ENCODE results near the gene CTTN.
A peak's percentile ranks its signal among the peaks of the same experiment; 100 is the strongest.

The CTTN gene

DNA sequence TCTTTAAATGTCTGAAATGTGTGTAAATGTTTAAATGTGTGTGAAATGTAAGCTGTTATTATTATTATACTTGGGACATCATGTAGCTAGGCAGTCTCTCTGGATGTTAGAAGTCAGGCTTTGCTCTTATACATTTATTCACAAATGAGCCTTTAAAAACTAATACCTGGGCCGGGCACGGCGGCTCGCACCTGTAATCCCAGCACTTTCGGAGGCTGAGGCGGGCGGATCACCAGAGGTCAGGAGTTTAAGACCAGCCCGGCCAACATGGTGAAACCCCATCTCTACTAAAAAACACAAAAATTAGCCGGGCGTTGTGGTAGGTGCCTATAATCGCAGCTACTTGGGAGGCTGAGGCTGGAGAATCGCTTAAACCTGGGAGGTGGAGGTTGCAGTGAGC, 21.7 kb upstream of the CTTN start:
- Histone ChIP-seq H3K9me2 (ENCODE audit: low read depth, low read length) (no peaks in the 10 kb centered on the region), H3K4me3 (ENCODE audit: low read depth, low read length, poor library complexity, severe bottlenecking) (no peak overlapping the region), H4K20me1 (ENCODE audit: insufficient read depth, low read length) (no peaks in the 10 kb centered on the region), H3K4me1 (ENCODE audit: insufficient read depth, low read length, severe bottlenecking) (no peaks in the 10 kb centered on the region), H3K4me2 (ENCODE audit: low read length) (no peak overlapping the region), H3K27me3 (ENCODE audit: insufficient read depth, low read length) (no peaks in the 10 kb centered on the region), H3K36me3 (ENCODE audit: insufficient read depth, low read length) (peaks cover 85% of the 10 kb centered on the region), H3K79me2 (ENCODE audit: insufficient read depth, low read length) (no peaks in the 10 kb centered on the region), H3K27ac (ENCODE audit: low read depth, low read length, poor library complexity, severe bottlenecking) (no peak overlapping the region), H2AFZ (ENCODE audit: low read length) (no peak overlapping the region), H3K9me3 (ENCODE audit: low read length) (no peaks in the 10 kb centered on the region), H3K9ac (ENCODE audit: low read length) (no peak overlapping the region), H3F3A (ENCODE audit: insufficient read depth, low read length) (no peaks in the 10 kb centered on the region)
- TF ChIP-seq EZH2 (IDR thresholded peaks at IDR 0.05; ENCODE audit: borderline replicate concordance, low read length) = no peak
- TF ChIP-seq, protein P1, sequence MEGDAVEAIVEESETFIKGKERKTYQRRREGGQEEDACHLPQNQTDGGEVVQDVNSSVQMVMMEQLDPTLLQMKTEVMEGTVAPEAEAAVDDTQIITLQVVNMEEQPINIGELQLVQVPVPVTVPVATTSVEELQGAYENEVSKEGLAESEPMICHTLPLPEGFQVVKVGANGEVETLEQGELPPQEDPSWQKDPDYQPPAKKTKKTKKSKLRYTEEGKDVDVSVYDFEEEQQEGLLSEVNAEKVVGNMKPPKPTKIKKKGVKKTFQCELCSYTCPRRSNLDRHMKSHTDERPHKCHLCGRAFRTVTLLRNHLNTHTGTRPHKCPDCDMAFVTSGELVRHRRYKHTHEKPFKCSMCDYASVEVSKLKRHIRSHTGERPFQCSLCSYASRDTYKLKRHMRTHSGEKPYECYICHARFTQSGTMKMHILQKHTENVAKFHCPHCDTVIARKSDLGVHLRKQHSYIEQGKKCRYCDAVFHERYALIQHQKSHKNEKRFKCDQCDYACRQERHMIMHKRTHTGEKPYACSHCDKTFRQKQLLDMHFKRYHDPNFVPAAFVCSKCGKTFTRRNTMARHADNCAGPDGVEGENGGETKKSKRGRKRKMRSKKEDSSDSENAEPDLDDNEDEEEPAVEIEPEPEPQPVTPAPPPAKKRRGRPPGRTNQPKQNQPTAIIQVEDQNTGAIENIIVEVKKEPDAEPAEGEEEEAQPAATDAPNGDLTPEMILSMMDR (IDR thresholded peaks at IDR 0.05; ENCODE audit: low read length) = no peak

DNA sequence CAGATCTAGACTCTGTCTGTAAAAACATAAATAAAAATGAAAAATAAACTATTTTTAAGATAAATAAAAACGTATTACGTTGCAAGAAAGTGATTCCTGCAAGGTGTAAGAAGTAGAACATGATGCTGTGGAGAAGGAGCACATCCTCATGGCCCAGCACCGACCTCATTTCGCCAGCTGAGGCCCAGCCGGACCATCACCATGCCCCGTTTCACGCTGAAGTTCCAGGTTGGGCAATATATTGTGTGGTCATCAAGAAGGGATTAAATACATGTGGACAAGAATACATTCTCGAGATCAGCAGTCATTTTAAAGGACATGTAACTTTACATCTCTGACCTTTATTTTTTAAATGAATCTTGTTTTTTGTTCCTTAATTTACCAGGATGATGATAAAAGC, 20.7 kb upstream of the CTTN start:
- Histone ChIP-seq H3K9me2 (ENCODE audit: low read depth, low read length) (no peaks in the 10 kb centered on the region), H3K36me3 (ENCODE audit: insufficient read depth, low read length) (peaks cover 85% of the 10 kb centered on the region), H2AFZ (ENCODE audit: low read length) (no peak overlapping the region), H3K4me3 (ENCODE audit: low read depth, low read length, poor library complexity, severe bottlenecking) (no peak overlapping the region), H3K79me2 (ENCODE audit: insufficient read depth, low read length) (no peaks in the 10 kb centered on the region), H3F3A (ENCODE audit: insufficient read depth, low read length) (no peaks in the 10 kb centered on the region), H3K4me1 (ENCODE audit: insufficient read depth, low read length, severe bottlenecking) (no peaks in the 10 kb centered on the region), H3K9ac (ENCODE audit: low read length) (no peak overlapping the region), H3K4me2 (ENCODE audit: low read length) (no peak overlapping the region), H3K27me3 (ENCODE audit: insufficient read depth, low read length) (no peaks in the 10 kb centered on the region), H3K27ac (ENCODE audit: low read depth, low read length, poor library complexity, severe bottlenecking) (no peak overlapping the region), H3K9me3 (ENCODE audit: low read length) (no peaks in the 10 kb centered on the region), H4K20me1 (ENCODE audit: insufficient read depth, low read length) (no peaks in the 10 kb centered on the region)
- TF ChIP-seq, protein P1 (IDR thresholded peaks at IDR 0.05; ENCODE audit: low read length) = no peak
- TF ChIP-seq EZH2 (IDR thresholded peaks at IDR 0.05; ENCODE audit: borderline replicate concordance, low read length) = no peak

DNA sequence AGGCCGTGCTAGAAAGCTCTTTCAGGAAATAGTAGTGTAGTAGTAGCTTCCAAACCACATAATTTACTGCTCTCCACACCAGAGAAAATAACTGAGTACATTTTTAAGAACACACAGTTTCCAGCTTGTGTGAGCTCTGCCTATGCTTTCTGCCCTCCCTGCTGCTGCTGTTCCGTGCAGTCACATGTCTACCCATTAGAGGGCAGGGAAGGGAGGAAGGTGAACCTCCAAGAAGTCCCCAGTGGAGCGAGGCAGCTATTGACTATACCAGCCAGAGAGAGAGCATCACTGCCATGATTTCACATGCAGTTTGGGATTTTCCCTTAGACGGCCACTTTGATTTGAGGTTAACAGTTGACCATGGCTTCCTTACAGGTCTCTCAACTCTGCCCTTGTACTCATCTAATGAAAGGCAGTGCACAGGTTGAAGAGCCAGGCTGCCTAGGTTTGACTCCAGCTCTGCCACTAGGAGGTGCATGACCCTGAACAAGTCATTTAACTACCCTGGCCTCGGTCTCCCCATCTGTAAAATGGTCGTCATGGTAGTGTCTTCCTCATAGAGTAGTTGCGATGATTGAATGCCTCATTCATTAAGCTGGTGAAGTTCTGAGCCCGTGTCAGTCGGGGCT, 19.7 kb upstream of the CTTN start:
- H3K9ac ChIP-seq (ENCODE audit: low read length) = no peak overlapping the region
- no peaks in the 10 kb centered on the region for H3F3A ChIP-seq (ENCODE audit: insufficient read depth, low read length)
- no peaks in the 10 kb centered on the region for H3K79me2 ChIP-seq (ENCODE audit: insufficient read depth, low read length)
- no peaks in the 10 kb centered on the region for H3K4me1 ChIP-seq (ENCODE audit: insufficient read depth, low read length, severe bottlenecking)
- peaks cover 77% of the 10 kb centered on the region for H3K36me3 ChIP-seq (ENCODE audit: insufficient read depth, low read length)
- no peaks in the 10 kb centered on the region for H3K27me3 ChIP-seq (ENCODE audit: insufficient read depth, low read length)
- H3K4me3 ChIP-seq (ENCODE audit: low read depth, low read length, poor library complexity, severe bottlenecking) = no peak overlapping the region
- no peak overlapping the region for H2AFZ ChIP-seq (ENCODE audit: low read length)
- no peak overlapping the region for H3K4me2 ChIP-seq (ENCODE audit: low read length)
- no peak for TF ChIP-seq EZH2 (IDR thresholded peaks at IDR 0.05; ENCODE audit: borderline replicate concordance, low read length)
- TF ChIP-seq, protein P1 (IDR thresholded peaks at IDR 0.05; ENCODE audit: low read length) = peak; percentile 52; the same call in 1 of the 2 replicates
- no peaks in the 10 kb centered on the region for H3K9me3 ChIP-seq (ENCODE audit: low read length)
- H3K9me2 ChIP-seq (ENCODE audit: low read depth, low read length) = no peaks in the 10 kb centered on the region
- H3K27ac ChIP-seq (ENCODE audit: low read depth, low read length, poor library complexity, severe bottlenecking) = no peak overlapping the region
- H4K20me1 ChIP-seq (ENCODE audit: insufficient read depth, low read length) = no peaks in the 10 kb centered on the region

Data from OCI-LY1 (cell line).